H1 (cell line): ENCODE results near the gene NOM1. TPM values are rescaled to one million over a fixed set of nuclear protein-coding genes. Genes with fewer than 3 reads are reported as not detected.

ENCODE experiments used
- CTCF ChIA-PET: fragments of 300-600 bp; sonication (Branson Sonifier 250); formaldehyde crosslinking; loops from one replicate; lab custom pipeline; 2021; ENCODE audit not compliant: partially characterized antibody; lab: Charles Lee
- POLR2A ChIA-PET: fragments of 300-600 bp; sonication (Branson Sonifier 250); formaldehyde crosslinking; loops from one replicate; lab custom pipeline; 2021; ENCODE audit warnings: inconsistent platforms; ENCODE audit not compliant: partially characterized antibody; lab: Charles Lee
- DNase-seq, 2 experiments: peaks; one replicate each; pipeline versions ENCODE4 v3.0.0 to v3.0.0-alpha.2; 2010 to 2022; ENCODE audit warnings: low spot score in 2 of 2, low read depth in 1 of 2, mixed read lengths in 1 of 2
- FAIRE-seq: peaks from 2 replicates; lab custom pipeline; 2011; peaks lifted over from hg19 to GRCh38; lab: Jason Lieb, UNC
- H2AFZ ChIP-seq: 2 replicates; pipeline ENCODE4 v1.8.1; 2012; ENCODE audit warnings: low read length, inconsistent platforms
- H2AK5ac ChIP-seq: 2 replicates; pipeline ENCODE4 v1.6.1; 2013; ENCODE audit warnings: low read depth, low read length
- H2BK120ac ChIP-seq: replicated peaks from 2 replicates; pipeline ENCODE3; 2013; ENCODE audit warnings: low read depth, low read length, inconsistent platforms
- H2BK12ac ChIP-seq: 2 replicates; pipeline ENCODE4 v1.6.1; 2013; ENCODE audit warnings: low read depth, low read length
- H2BK15ac ChIP-seq: 2 replicates; pipeline ENCODE4 v1.6.1; 2013; ENCODE audit warnings: low read length
- H2BK20ac ChIP-seq: 2 replicates; pipeline ENCODE4 v1.6.1; 2013; ENCODE audit warnings: low read length
- H2BK5ac ChIP-seq: 2 replicates; pipeline ENCODE4 v1.6.1; 2013; ENCODE audit warnings: low read depth, low read length
- H3K14ac ChIP-seq: 2 replicates; pipeline ENCODE4 v1.6.1; 2013; ENCODE audit warnings: inconsistent platforms; ENCODE audit not compliant: insufficient read length
- H3K18ac ChIP-seq: 2 replicates; pipeline ENCODE4 v1.6.1; 2013; ENCODE audit warnings: low read length; ENCODE audit errors: extremely low read depth
- H3K23ac ChIP-seq: 2 replicates; pipeline ENCODE4 v1.6.1; 2013; ENCODE audit warnings: inconsistent platforms; ENCODE audit not compliant: insufficient read length
- H3K23me2 ChIP-seq: 2 replicates; pipeline ENCODE4 v1.6.1; 2013; ENCODE audit warnings: low read depth, low read length
- H3K27ac ChIP-seq: 2 replicates; pipeline ENCODE4 v1.6.1; 2011; ENCODE audit warnings: low read depth, low read length, inconsistent platforms
- H3K27me3 ChIP-seq, 4 experiments: replicated peaks in 1 of 4; 1 replicate in 1 of 4; 2 replicates in 3 of 4; pipeline versions ENCODE4 v1.6.1 to v1.8.1; 2011 to 2013; ENCODE audit warnings: low read length in 3 of 4, mild to moderate bottlenecking in 3 of 4, inconsistent platforms in 2 of 4, mixed read lengths in 2 of 4, moderate library complexity in 1 of 4; ENCODE audit not compliant: control insufficient read depth in 3 of 4, insufficient read depth in 3 of 4; ENCODE audit errors: extremely low read depth in 1 of 4
- H3K36me3 ChIP-seq, 4 experiments: 2 replicates each; pipeline versions ENCODE4 v1.6.1 to v1.8.1; 2011 to 2013; ENCODE audit warnings: mild to moderate bottlenecking in 4 of 4, low read length in 3 of 4, moderate library complexity in 2 of 4, control low read depth in 1 of 4, inconsistent platforms in 1 of 4; ENCODE audit not compliant: insufficient read depth in 4 of 4, control insufficient read depth in 2 of 4
- H3K4ac ChIP-seq: replicated peaks from 2 replicates; pipeline ENCODE3; 2013; ENCODE audit warnings: low read length, low read depth, mixed read lengths, inconsistent platforms; ENCODE audit not compliant: insufficient read length
- H3K4me1 ChIP-seq, 4 experiments: replicated peaks in 1 of 4; 1 replicate in 1 of 4; 2 replicates in 3 of 4; pipeline versions ENCODE4 v1.6.1 to v1.8.1; 2011 to 2013; ENCODE audit warnings: low read length in 3 of 4, inconsistent platforms in 2 of 4, mixed read lengths in 1 of 4; ENCODE audit not compliant: insufficient read depth in 4 of 4, control insufficient read depth in 3 of 4
- H3K4me2 ChIP-seq, 2 experiments: 2 replicates each; pipeline versions ENCODE4 v1.6.1 to v1.8.1; 2011 to 2013; ENCODE audit warnings: low read depth in 2 of 2, low read length in 2 of 2, control low read depth in 1 of 2, inconsistent platforms in 1 of 2, mild to moderate bottlenecking in 1 of 2; ENCODE audit not compliant: insufficient read depth in 1 of 2
- H3K4me3 ChIP-seq, 4 experiments: fragments of 200-600, 300-600 bp in 1 of 4; sonication (generic), shearing (Covaris generic), sonication (Bioruptor Twin) in 1 of 4; 2 replicates each; pipeline versions ENCODE4 v1.5.1 to v1.8.1; 2011 to 2016; ENCODE audit warnings: low read length in 4 of 4, low read depth in 3 of 4, control low read depth in 2 of 4, inconsistent platforms in 2 of 4, mild to moderate bottlenecking in 2 of 4, mixed read lengths in 1 of 4, moderate library complexity in 1 of 4; ENCODE audit not compliant: insufficient read depth in 2 of 4; ENCODE audit errors: extremely low read depth in 1 of 4
- H3K56ac ChIP-seq: replicated peaks from 2 replicates; pipeline ENCODE3; 2013; ENCODE audit warnings: low read depth, mild to moderate bottlenecking, mixed read lengths, low read length, inconsistent platforms; ENCODE audit not compliant: insufficient read length
- H3K79me1 ChIP-seq: 2 replicates; pipeline ENCODE4 v1.6.1; 2013; ENCODE audit warnings: low read depth, low read length, control low read depth
- H3K79me2 ChIP-seq, 2 experiments: 2 replicates each; pipeline versions ENCODE4 v1.6.1 to v1.8.1; 2012 to 2013; ENCODE audit warnings: low read length in 2 of 2, mild to moderate bottlenecking in 2 of 2, inconsistent platforms in 1 of 2; ENCODE audit not compliant: insufficient read depth in 2 of 2, control insufficient read depth in 1 of 2
- H3K9ac ChIP-seq, 4 experiments: replicated peaks in 1 of 4; 1 replicate in 1 of 4; 2 replicates in 3 of 4; pipeline versions ENCODE4 v1.6.1 to v1.8.1; 2011 to 2013; ENCODE audit warnings: low read depth in 3 of 4, low read length in 3 of 4, control low read depth in 2 of 4, mild to moderate bottlenecking in 2 of 4, moderate library complexity in 2 of 4, inconsistent platforms in 1 of 4; ENCODE audit errors: extremely low read depth in 1 of 4
- H3K9me3 ChIP-seq, 2 experiments: 2 replicates each; pipeline versions ENCODE4 v1.6.1 to v1.8.1; 2012 to 2013; ENCODE audit warnings: mild to moderate bottlenecking in 2 of 2, moderate library complexity in 2 of 2, control low read depth in 1 of 2, inconsistent platforms in 1 of 2, low read depth in 1 of 2, low read length in 1 of 2, mixed read lengths in 1 of 2; ENCODE audit not compliant: insufficient read depth in 2 of 2
- H4K20me1 ChIP-seq, 2 experiments: replicated peaks in 1 of 2; 2 replicates each; pipeline versions ENCODE3 to v1.8.1; 2011 to 2013; ENCODE audit warnings: inconsistent platforms in 2 of 2, low read length in 2 of 2, mild to moderate bottlenecking in 1 of 2; ENCODE audit not compliant: insufficient read depth in 2 of 2, control insufficient read depth in 1 of 2
- H4K5ac ChIP-seq: 2 replicates; pipeline ENCODE4 v1.6.1; 2013; ENCODE audit warnings: low read length, low read depth, mixed read lengths, inconsistent platforms; ENCODE audit not compliant: insufficient read length
- H4K8ac ChIP-seq: 2 replicates; pipeline ENCODE4 v1.8.0; 2013; ENCODE audit warnings: mild to moderate bottlenecking, moderate library complexity, low read length, inconsistent platforms; ENCODE audit not compliant: insufficient read depth; ENCODE audit errors: extremely low read depth
- H4K91ac ChIP-seq: replicated peaks from 2 replicates; pipeline ENCODE3; 2013; ENCODE audit warnings: low read length, mixed read lengths, inconsistent platforms; ENCODE audit not compliant: insufficient read length
- CEBPB ChIP-seq: IDR thresholded peaks from 2 replicates; pipeline ENCODE4 v1.6.1; 2012; ENCODE audit warnings: low read depth, low read length
- POU5F1 ChIP-seq: IDR thresholded peaks from 2 replicates; pipeline ENCODE4 v1.6.1; 2011; ENCODE audit warnings: low read depth, mild to moderate bottlenecking, low read length, moderate library complexity
- RNF2 ChIP-seq: fragments of 200-900, 300-1000 bp; sonication (generic); IDR thresholded peaks from 2 replicates; pipeline ENCODE4 v1.7.1; 2016; ENCODE audit warnings: borderline replicate concordance, low read depth, mild to moderate bottlenecking, antibody characterized with exemption, low read length; ENCODE audit not compliant: poor library complexity, severe bottlenecking; ENCODE audit errors: missing control alignments
- SIN3A ChIP-seq, 2 experiments: IDR thresholded peaks in 1 of 2; conservative IDR thresholded peaks in 1 of 2; 2 replicates each; pipeline ENCODE4 v1.6.1; 2011 to 2012; ENCODE audit warnings: low read length in 2 of 2, improper control_type of control experiment in 1 of 2, low read depth in 1 of 2, mild to moderate bottlenecking in 1 of 2
- SP2 ChIP-seq: IDR thresholded peaks from 2 replicates; pipeline ENCODE4 v1.6.1; 2012; ENCODE audit warnings: mild to moderate bottlenecking, low read length, inconsistent platforms
- WGBS, 2 experiments: shearing (Covaris generic) in 1 of 2; methylation state at CpG; one replicate each; pipeline versions ENCODE4 v1.1.6 to v1.1.7; 2013 to 2015; ENCODE audit warnings: low lambda C conversion rate in 2 of 2, mixed read lengths in 2 of 2, inconsistent platforms in 1 of 2, low coverage in 1 of 2, missing lambda C conversion rate in 1 of 2; ENCODE audit not compliant: insufficient replicate concordance in 2 of 2, insufficient coverage in 1 of 2, insufficient read length in 1 of 2; ENCODE audit errors: extremely low coverage in 1 of 2, missing lambda C conversion rate in 1 of 2; 5-methylcytosine and 5-hydroxymethylcytosine counted together
- polyA plus RNA-seq, 7 experiments: library from polyadenylated mRNA; depleted of rRNA in 3 of 7; stranded (reverse) in 5 of 7; unstranded in 2 of 7; fragments of >200 nt in 5 of 7; fragments of 200-250 nt in 2 of 7; gene quantifications; 1 replicate in 5 of 7; 2 replicates in 1 of 7; 4 replicates in 1 of 7; pipeline versions ENCODE4 v1.2.1 to v1.2.3, GENCODE V29; 2011 to 2013; ENCODE audit warnings: missing spikeins in 2 of 7, mixed read lengths in 2 of 7
- total RNA-seq: library from RNA; stranded (reverse); fragmentation: NEBNext Ultra II Directional; extraction: Animal tissue kit (Norgen Biotek cat#: 25700); gene quantifications from 2 replicates; pipeline ENCODE4 v1.2.1, GENCODE V29; 2021

The NOM1 gene
- total and polyA plus RNA-seq, 2 of the 8 experiments (the other 6 are each of a cell fraction or from before 2014, with no cell fraction given) = 10.6 to 29.1 TPM

- Histone ChIP-seq H3K9me3 (no peaks in the 10 kb centered on the region), H3K9ac (no peak overlapping the region), H2AFZ (no peak overlapping the region), H3K4me2 (no peak overlapping the region), H3K23ac (no peak overlapping the region), H3K4me1 (no peaks in the 10 kb centered on the region), H4K5ac (no peak overlapping the region), H3K14ac (no peak overlapping the region), H3K23me2 (no peaks in the 10 kb centered on the region), H3K27me3 (no peaks in the 10 kb centered on the region), H2BK15ac (no peak overlapping the region), H3K79me2 (no peaks in the 10 kb centered on the region), H3K18ac (no peak overlapping the region), H2BK12ac (no peak overlapping the region), H4K91ac (no peak overlapping the region), H3K4me3 (no peak overlapping the region), H2BK5ac (no peak overlapping the region), H3K27ac (no peak overlapping the region), H2BK20ac (no peak overlapping the region), H4K20me1 (peaks cover 7 to 15% of the 10 kb centered on the region in 2 experiments), H3K4ac (no peak overlapping the region), H3K56ac (no peak overlapping the region), H2BK120ac (no peak overlapping the region), H4K8ac (no peak overlapping the region), H3K36me3 (peaks cover 18 to 63% (median 55%) of the 10 kb centered on the region in 4 experiments), H2AK5ac (no peak overlapping the region), H3K79me1 (no peaks in the 10 kb centered on the region)
- CTCF ChIA-PET = interaction anchor here (0.8 to 4.5 kb wide), 5 partner anchors 10 to 30 kb away, joined by 3 to 32 read pairs (median 4); no protein-coding TSS in a partner anchor
- no peak for FAIRE-seq
- DNase-seq = no peak
- 94% methylated on average over 27 of the region's 27 CpGs; no CpG with 5 or more reads in 1 of the 2 experiments for WGBS, 2 experiments
- POLR2A ChIA-PET = interaction anchor here (2.4 kb wide), 1 partner anchor 17 kb away, joined by 7 read pairs; no protein-coding TSS in a partner anchor
- TF ChIP-seq CEBPB (no peak), RNF2 (no peak), SP2 (no peak), SIN3A (conservative IDR thresholded peaks at IDR 0.05 in 1 of 2, IDR thresholded peaks at IDR 0.05 in 1 of 2; ENCODE audit: low read depth in 1 of 2, low read length in 2 of 2) (no peak), POU5F1 (no peak)
Measured at GRCh38 chr7:156968183-156968582, 18.7 kb downstream of the NOM1 start.
